ENCODE data around the gene USP48. TPM values are rescaled to one million over a fixed set of nuclear protein-coding genes. Genes with fewer than 3 reads are reported as not detected.

Gene USP48
- total and polyA plus RNA-seq, 2 of the 4 experiments (the other 2 are of a cell fraction), result 24.7 to 25.0 TPM

DNA sequence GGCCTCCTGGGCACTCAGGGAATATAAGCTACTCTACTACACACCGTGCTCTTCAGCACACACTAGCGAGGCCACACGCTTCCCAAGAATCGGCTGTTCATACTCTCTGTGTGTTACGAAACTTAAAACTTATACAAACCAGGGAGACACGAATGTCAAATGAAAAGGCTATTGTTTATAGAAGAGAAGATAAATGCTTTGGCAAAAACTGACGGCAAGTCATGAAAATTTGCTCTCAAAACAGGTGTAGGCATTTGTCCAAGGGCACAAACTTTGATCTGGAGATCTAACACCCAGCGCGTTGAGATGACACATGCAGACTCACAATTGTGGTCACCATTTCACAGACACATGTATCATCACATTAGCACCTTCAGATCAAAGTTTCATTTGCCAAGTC lies 46.1 kb downstream of the USP48 start:
- in situ Hi-C loops (cut with MboI; ENCODE audit: low sequenced_read_pairs) (no loop called here), intact Hi-C loops (cut with micrococcal nuclease) (no loop called here), dilution Hi-C loops (cut with HindIII; ENCODE audit: low sequenced_read_pairs, unreplicated experiment) (no loop called here)
- no peaks in the 10 kb centered on the region for H4K20me1 ChIP-seq (ENCODE audit: insufficient read depth, low read length)
- H2AK9ac ChIP-seq (replicated peaks; ENCODE audit: low read depth, low read length, poor library complexity), result no peak overlapping the region
- H3K36me3 ChIP-seq (ENCODE audit: control insufficient read depth, insufficient read depth, low read length), result peaks cover 26% of the 10 kb centered on the region
- no peak overlapping the region for H3K27ac ChIP-seq (ENCODE audit: insufficient read depth, low read length)
- POLR2A ChIA-PET (ENCODE audit: unreplicated experiment), result no interaction called here
- 33% methylated on average over 1 of the region's 9 CpGs; no CpG with 5 or more reads in 1 of the 2 experiments for WGBS, 2 experiments (ENCODE audit: extremely low coverage in 2 of 2, insufficient read length in 1 of 2)
- no peak overlapping the region for H3K14ac ChIP-seq (replicated peaks; ENCODE audit: low read depth, low read length)
- no peak overlapping the region for H3K18ac ChIP-seq (ENCODE audit: low read depth, low read length)
- H2BK20ac ChIP-seq (ENCODE audit: low read depth, low read length), result no peak overlapping the region
- no peak overlapping the region for H3K4me2 ChIP-seq (ENCODE audit: low read depth, low read length)
- DNase-seq, result no peak
- no peak overlapping the region for H4K5ac ChIP-seq (ENCODE audit: low read depth, low read length)
- H3K9me3 ChIP-seq (ENCODE audit: control insufficient read depth, insufficient read depth, low read length), result no peaks in the 10 kb centered on the region
- peaks cover 2% of the 10 kb centered on the region; the same call in 1 of the 2 replicates for H3K4me1 ChIP-seq (ENCODE audit: control insufficient read depth, insufficient read depth, low read length)
- H4K8ac ChIP-seq (ENCODE audit: low read depth in 2 of 2, low read length in 2 of 2), result no peak overlapping the region
- peaks cover 12 to 49% of the 10 kb centered on the region in 2 experiments for H3K79me1 ChIP-seq (ENCODE audit: low read depth in 1 of 2, low read length in 2 of 2)
- H3K9ac ChIP-seq (ENCODE audit: low read depth, low read length), result no peak overlapping the region
- no peak overlapping the region for H2BK15ac ChIP-seq (ENCODE audit: low read depth, low read length)
- H2AFZ ChIP-seq (replicated peaks; ENCODE audit: low read length, poor library complexity), result no peak overlapping the region
- no peak overlapping the region for H3K4me3 ChIP-seq (ENCODE audit: insufficient read depth, low read depth, low read length)
- H2BK5ac ChIP-seq (ENCODE audit: low read depth, low read length, poor library complexity, severe bottlenecking), result no peak overlapping the region
- no peak overlapping the region for H2BK120ac ChIP-seq (ENCODE audit: low read depth, low read length)
- no peaks in the 10 kb centered on the region for H3K27me3 ChIP-seq (ENCODE audit: control insufficient read depth, insufficient read depth, low read length)
- no peak overlapping the region for H2AK5ac ChIP-seq (ENCODE audit: low read depth, low read length)
- no peak for TF ChIP-seq CEBPB (IDR thresholded peaks at IDR 0.05; ENCODE audit: low read depth, low read length)
- TF ChIP-seq MAFK (IDR thresholded peaks at IDR 0.05; ENCODE audit: low read depth, low read length), result no peak
- TF ChIP-seq, protein P1, sequence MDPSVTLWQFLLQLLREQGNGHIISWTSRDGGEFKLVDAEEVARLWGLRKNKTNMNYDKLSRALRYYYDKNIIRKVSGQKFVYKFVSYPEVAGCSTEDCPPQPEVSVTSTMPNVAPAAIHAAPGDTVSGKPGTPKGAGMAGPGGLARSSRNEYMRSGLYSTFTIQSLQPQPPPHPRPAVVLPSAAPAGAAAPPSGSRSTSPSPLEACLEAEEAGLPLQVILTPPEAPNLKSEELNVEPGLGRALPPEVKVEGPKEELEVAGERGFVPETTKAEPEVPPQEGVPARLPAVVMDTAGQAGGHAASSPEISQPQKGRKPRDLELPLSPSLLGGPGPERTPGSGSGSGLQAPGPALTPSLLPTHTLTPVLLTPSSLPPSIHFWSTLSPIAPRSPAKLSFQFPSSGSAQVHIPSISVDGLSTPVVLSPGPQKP (IDR thresholded peaks at IDR 0.05; ENCODE audit: borderline replicate concordance, low read depth, low read length), result no peak
- no peak for TF ChIP-seq SMC3 (IDR thresholded peaks at IDR 0.05; ENCODE audit: low read depth, low read length)
- TF ChIP-seq POLR2A (IDR thresholded peaks at IDR 0.05; ENCODE audit: low read depth, low read length), result no peak
- TF ChIP-seq NFE2L2 (IDR thresholded peaks at IDR 0.05; ENCODE audit: low read depth, low read length), result no peak
- TF ChIP-seq RAD21 (IDR thresholded peaks at IDR 0.05; ENCODE audit: low read length), result no peak
- BruUV-seq (replicated peaks), result no TSS peak
- CTCF ChIA-PET, result no interaction called here
- no peak overlapping the region for H3K23ac ChIP-seq (ENCODE audit: low read depth, low read length)
- no peak overlapping the region for H4K91ac ChIP-seq (ENCODE audit: insufficient read depth, low read depth, low read length)
- no peak; the same call in 1 of the 2 replicates for ATAC-seq (ENCODE audit: low read depth)
- H3K56ac ChIP-seq (ENCODE audit: extremely low read depth, insufficient read depth, low read length), result no peak overlapping the region
- no peak overlapping the region for H3K4ac ChIP-seq (ENCODE audit: low read depth, low read length)
- peaks cover 10% of the 10 kb centered on the region for H3K9me1 ChIP-seq (ENCODE audit: insufficient read depth, low read length)

Data from IMR-90 (cell line).